T47D (cell line): ENCODE results near the gene ANKRD40CL.

Source experiments
- DNase-seq, 2 experiments: peaks; one replicate each; pipeline versions ENCODE4 v3.0.0 to v3.0.0-alpha.2; 2011 to 2012; ENCODE audit warnings: low read depth in 1 of 2, low spot score in 1 of 2
- JUND ChIP-seq: IDR thresholded peaks from 2 replicates; pipeline ENCODE4 v1.6.1; 2012; ENCODE audit warnings: low read depth
- in situ Hi-C: cut with HindIII; loops from 2 replicates; pipeline ENCODE4 v1.10.0; 2016; ENCODE audit warnings: low sequenced_read_pairs, low pct_unique_long_range_greater_than_20kb

The ANKRD40CL gene

DNA sequence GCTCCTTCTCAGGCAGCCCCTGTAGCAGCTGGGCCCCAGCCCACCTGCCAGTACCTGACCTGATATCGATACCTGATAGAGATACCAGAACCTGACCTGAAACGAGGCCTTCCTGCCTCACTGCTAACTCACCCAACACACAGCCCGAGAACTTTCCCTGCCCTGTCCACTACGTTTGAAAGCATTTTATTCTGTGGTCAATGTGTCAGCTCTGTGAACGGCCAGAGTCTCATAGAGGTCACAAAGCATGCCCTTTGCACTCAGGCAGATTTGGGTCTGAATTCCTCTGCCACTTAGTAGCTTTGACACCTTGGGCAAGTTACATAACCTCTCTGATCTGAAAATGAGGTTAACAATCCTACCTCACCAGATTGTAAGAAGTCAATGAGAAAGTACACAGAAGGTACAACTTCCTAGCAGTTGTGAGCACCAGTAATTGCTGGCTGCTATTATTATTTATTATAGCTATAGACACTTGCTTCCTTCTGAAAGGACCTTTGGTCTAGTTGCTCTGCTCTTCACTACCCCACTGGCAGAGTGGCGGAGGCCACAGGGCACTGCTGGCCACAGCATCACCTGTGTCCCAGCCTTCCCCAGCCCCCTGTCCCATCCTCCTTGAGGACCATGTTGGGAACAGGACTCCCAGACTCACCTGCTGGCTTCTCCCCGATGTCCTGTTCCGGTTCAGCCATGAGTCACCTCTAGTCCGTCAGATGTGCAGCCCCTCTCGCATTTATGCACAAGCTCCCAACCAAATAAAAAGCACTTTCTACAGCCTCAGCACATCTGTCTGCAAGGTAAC lies 895 bp downstream of the ANKRD40CL start:
- no peak for DNase-seq
- TF ChIP-seq JUND: no peak
- in situ Hi-C loops: no loop called here

DNA sequence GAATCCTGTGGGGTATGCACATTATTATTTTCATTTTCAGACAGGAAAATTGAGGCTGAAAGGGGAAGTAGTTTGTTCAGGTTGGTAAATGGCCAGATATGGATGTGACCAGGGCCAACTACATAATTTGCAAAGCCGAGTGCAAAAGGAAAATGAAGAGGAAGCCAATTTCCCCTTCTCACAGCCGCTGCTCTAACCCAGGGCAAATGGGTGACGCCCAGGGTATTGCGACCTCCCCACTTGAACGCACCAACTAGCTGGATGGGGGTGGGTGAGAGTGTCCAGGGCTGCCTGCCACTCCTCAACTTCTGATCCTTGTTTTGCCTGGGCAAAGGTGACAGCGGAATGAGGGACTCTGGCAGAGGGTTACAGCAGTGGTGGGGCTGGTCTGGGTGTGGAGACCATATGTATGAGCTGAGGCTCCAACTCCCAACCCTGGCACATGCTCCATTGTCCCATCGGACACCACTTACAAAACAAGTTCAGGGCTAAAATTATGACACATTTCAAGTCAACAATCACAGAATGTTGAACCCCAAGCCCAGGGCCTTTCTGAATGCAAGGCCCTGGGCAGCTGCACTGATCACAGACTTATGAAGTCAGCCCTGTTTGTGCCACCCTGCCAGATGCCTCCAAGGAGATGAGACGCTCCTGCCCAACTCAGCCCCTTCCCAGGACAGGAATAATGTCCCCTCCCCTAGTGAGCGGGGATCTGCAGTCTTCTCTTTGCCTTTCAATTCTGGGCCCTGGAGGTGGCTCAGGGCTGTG lies 1.7 kb downstream of the ANKRD40CL start:
- TF ChIP-seq JUND: no peak
- peak in 1 of 2 experiments; percentile 57 for DNase-seq
- in situ Hi-C loops: no loop called here

DNA sequence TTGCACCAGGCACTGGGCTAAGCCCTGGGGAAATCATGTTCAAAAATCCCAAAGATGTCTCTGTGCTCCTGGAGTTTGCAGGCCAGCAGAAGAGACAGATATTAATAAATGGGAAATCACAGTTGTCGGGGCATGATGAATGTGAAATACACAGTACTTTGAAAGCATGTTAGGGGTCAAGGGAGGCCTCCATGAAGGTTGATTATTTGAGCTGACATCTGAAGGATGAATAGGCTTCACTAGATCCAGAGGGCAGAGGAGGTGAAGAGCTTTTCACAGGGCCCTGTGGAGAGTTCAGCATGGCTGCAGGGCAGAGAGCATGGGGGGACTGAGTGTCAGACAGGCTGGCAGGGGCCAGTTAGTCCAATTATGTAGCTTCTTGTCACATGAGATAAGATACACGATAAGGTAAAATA lies 2.6 kb downstream of the ANKRD40CL start:
- in situ Hi-C loops: no loop called here
- TF ChIP-seq JUND: no peak
- DNase-seq: no peak

DNA sequence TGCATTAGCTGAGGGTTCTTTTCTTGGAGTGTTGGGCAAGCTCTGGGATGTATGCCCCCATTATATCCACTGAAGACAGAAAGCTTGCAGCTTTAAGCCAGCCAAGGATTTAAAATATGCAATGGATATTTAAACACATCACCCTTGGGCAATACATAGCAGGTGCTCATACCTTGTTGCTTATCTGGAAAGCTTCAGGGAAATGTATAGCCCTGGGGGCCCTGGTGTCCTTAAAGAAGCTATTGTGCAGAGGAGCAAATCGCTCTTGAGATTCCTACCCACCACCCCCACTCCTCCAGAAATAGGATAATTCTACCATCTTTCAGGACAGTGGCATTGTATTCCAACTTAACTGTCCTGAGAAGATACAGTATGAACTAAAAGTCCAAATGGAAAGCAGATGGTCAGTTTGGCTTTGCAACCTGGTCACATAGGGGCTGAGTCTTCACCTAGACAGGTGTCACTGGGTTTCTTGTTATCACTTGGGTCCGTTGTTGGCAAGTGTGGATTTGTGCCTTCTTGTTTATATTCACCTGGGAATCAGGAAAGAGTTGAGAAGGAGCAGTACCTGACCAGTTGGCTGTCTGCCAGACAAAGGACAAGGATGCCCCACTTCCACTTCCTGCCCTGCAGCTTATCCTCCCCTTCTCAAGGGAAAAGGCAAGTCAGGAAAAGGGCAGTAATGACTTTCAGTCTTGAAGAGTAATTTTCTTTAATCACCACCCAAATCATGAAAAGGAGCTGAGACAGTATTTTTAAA lies 3.4 kb downstream of the ANKRD40CL start:
- peak in 1 of 2 experiments; percentile 87 for DNase-seq
- in situ Hi-C loops: no loop called here
- no peak for TF ChIP-seq JUND

DNA sequence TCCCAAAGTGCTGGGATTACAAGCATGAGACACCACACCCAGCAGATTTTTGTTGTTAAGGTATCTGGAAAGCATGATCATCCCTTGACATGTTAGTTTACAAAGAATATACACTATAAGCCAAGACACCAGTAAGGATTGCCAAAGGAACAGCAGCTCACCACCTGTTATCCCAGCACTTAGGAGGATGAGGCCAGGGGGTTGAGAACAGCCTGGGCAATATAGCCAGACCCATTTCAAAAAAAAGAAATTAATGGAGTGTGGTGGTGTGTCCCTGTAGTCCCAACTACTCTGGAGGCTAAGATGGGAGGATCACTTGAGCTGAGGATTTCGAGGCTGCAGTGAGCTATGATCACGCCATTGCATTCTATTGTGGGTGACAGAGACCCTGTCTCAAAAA lies 5.1 kb downstream of the ANKRD40CL start:
- in situ Hi-C loops: no loop called here
- no peak for TF ChIP-seq JUND
- DNase-seq: no peak

DNA sequence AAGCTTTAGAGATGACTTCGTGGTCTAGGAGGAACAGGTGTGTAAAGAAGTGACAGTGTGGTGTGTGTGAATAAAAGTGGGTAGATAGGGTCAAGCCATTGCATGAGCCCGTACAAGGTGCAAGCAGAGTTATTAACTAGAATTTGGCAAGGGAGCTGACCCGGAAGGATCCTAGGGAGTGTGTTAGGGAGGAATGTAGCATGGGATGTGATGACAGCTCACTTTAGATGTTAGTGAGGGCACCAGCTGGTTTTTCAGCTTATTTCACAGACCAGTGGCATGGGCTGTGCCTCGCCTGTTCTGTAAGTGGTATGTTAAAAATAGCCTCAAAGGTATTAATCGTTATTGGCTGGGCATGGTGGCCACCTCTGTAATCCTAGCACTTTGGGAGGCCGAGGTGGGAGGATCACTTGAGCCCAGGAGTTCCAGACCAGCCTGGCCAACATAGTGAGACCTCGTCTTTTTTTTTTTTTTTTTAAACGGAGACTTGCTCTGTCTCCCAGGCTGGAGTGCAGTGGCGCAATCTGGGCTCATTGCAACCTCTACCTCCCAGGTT lies 8.3 kb downstream of the ANKRD40CL start:
- in situ Hi-C loops: no loop called here
- TF ChIP-seq JUND: no peak
- peak in 1 of 2 experiments; percentile 38 for DNase-seq

DNA sequence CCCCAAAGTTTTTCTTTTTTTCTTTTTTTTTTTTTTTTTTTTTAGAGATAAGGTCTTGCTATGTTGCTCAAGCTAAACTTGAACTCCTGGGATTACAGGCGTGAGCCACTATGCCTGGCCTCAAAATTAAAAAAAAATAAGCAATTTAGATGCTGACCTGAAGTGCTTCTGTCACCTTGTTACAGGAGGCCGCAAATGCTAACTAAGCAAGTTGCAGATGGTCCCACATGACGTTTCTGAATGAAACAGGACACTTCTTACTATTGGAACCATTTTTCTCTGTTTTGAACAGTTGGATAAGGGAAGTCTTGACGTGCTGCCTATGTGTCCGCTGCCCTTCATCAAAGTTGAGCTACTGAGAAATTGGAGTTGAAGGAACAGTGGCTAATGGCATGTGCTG lies 8.8 kb downstream of the ANKRD40CL start:
- TF ChIP-seq JUND: no peak
- in situ Hi-C loops: no loop called here
- DNase-seq: no peak

DNA sequence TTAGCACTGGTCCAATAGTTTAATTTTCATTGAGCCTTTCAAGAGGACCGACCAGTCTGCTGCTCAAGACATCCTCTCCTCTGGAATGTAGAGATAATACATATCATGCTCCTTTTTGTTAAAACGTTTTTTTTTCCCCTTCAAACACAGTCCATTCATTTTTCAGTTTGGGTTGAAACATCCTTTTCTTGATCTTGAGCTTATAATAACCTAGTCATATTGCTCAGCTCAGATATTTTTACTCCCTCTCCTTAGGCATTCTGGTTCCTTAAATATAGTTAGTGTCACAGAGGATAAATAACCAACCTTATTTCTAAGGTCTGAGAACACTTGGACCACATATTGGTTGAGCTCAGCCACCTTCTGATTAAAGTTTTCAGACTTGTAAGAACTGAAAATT lies 12.8 kb downstream of the ANKRD40CL start:
- no peak for TF ChIP-seq JUND
- no peak for DNase-seq
- in situ Hi-C loops: no loop called here

DNA sequence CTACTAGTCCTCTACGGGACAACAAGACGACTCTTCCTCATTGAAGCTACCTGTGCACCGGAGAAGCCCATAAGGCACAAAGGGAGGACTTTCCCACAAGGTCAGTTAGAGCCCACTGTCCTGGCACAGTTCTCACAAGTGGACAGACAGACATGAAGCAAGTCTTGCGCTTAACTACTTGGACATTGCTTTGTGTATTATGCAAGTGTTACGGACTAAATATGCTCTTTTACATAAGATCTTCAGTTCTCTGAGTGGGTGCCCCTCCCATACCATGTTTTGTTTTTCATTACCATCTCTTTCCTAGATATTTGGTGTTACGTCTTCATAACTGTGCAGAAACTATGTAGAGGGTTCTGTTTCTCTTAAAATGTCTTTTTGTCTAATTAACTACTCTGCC lies 18.1 kb downstream of the ANKRD40CL start:
- in situ Hi-C loops: no loop called here
- DNase-seq: no peak
- no peak for TF ChIP-seq JUND

DNA sequence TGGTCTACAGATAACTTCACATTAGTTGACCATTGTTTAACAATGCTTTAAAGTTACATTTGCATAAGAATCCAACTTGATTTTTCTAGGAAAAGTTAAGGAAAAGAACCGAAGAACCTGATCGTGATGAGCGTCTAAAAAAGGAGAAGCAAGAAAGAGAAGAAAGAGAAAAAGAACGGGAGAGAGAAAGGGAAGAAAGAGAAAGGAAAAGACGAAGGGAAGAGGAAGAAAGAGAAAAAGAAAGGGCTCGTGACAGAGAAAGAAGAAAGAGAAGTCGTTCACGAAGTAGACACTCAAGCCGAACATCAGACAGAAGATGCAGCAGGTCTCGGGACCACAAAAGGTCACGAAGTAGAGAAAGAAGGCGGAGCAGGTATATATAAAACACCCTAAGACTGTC lies 21.7 kb downstream of the ANKRD40CL start:
- TF ChIP-seq JUND: no peak
- no peak for DNase-seq
- in situ Hi-C loops: no loop called here

DNA sequence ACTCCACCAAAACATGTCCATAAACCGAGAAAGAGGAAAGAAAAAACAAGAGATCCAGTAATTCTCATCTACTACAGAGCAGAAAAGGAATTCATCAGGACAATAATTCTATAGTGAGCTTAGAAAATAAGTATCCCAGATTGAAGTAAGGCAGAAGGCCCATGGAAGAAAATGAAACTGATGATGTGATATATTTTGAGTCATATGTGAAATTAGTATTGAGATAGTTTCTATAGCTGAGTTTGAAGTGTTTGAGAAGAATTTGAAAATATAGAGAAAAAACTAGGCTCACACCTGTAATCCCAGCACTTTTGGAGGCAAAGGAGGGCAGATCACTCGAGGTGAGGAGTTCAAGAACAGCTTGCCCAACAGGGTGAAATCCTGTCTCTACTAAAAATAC lies 28.2 kb downstream of the ANKRD40CL start:
- no peak for TF ChIP-seq JUND
- no peak for DNase-seq
- in situ Hi-C loops: no loop called here

DNA sequence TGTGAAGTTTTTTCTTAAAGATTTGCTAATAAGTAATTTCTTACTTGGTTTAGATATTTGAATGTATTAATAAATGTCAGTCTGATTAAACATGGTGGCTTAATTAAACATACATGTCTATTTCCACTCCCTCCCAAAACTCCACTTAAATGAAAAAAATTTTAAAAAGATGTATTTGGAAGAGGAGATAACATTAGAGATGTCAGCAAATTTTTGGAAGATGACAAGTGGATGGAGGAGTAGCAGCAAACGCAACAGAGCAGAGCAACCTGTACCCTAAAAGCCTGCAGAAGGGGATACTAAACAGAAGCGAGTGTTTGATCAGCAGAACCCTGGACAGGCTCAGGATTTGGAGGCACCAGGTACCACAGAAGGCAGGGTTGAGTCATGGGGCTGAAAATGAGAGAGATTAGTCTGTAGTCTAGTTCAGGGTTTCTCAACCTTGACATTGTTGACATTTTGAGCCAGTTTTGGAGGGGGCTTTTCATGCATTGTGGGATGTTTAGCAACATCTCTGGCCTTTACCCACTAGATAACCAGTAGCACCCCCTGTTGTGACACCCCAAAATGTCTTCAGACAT lies 30.1 kb downstream of the ANKRD40CL start:
- in situ Hi-C loops: no loop called here

More for the DNA sequence above, 30.1 kb downstream of the ANKRD40CL start:
- no peak for TF ChIP-seq JUND
- no peak for DNase-seq
